HG03432 (cell line): Measurements from ENCODE around the gene OSBPL6.

Experiments used
- ATAC-seq: cut with Tn5 transposase; IDR thresholded peaks from one replicate; pipeline ENCODE4 v1.9.1; 2021; ENCODE audit warnings: mild to moderate bottlenecking, moderate library complexity; ENCODE audit not compliant: unreplicated experiment

OSBPL6 gene

DNA sequence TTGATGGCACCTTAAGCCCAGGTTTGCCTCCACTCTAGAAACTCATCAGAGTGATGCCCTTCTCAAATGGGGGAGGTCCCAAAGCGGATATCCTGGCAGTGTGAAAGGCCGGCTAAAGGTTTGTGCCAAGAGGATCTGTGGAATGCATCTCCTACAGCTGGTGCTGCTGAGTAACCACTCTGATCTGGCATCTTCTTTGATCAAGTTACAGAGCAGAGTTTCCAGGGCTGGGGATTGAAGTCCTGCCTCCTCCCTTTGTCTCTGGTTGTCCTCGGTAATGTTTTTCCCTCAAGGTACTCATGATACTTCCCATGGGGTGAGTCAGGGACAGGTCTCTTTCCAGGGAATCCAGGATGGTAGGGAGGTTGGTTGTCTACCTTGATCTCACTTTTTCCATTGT is 232.1 kb downstream of the OSBPL6 start:
- no peak for ATAC-seq

DNA sequence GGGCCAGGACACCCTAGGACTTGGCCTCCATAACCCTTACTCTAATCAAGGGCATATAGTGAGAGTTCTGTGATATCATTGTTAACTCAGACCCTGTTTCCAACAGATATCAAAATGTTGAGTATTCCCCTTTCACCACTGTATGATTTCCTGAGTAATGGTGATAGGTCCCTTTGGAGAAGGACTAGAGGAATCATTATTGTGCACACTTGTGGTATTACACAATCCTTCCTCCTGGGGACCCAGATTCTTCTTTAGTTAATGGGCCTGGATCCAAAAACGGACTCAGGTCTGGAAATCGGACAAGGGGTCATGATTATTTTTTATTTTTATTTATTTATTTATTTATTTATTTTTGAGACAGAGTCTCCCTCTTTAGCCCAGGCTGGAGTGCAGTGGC is 233.1 kb downstream of the OSBPL6 start:
- no peak for ATAC-seq

DNA sequence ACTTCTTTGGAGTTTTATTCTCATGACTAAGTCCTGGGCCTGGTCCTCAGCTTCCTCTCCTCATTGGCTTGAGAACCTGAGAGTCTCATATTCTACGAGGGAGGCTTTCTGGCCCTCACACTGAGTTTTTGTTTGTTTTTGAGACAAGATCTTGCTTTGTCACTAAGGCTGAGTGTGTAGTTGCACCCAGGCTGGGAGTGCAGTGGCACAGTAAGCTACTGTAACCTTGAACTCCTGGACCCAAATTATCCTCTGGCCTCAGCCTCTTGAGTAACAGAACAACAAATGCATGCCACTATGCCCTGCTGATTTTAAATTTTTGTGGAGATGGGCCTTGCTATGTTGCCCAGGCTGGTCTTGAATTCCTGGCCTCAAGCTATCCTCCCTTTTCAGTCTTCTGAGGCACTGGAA is 234.1 kb downstream of the OSBPL6 start:
- ATAC-seq, result no peak

DNA sequence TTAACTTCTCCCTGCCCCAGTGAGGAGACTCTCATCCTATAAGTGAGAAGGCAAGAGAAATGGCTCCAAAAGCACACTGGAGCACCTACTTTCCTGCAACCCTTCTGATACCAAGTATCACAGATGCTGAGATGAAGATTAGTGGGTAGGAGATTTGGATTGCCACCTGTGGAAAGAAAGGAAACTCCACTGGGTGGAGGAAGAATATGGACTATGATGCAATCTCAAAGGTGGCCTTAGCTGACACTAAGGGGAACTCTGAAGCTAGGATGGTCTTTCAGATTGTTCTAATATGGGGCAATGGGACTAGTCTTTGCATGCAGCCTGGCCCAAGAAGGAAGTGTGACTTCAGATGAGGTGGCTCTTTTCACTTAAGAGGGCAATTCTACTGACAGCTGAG is 235.0 kb downstream of the OSBPL6 start:
- no peak for ATAC-seq

DNA sequence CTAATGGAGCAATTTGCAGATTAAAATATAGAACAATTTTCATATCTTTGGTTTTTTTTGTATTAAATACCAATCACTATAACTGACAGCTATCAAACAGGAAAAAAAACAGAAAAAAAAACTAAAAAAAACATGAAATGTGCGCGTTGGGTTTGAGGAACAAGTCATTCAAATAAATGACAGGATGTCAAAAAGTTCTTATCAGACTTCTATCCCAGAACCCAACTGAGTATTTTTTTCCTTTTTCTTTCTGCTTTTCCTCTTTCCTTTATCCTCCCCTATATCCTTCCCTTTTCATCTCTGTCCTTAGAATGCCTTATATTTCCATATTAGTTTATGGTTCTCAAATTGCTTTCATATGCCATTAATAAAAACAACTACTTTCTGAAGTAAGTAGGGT is 242.3 kb downstream of the OSBPL6 start:
- ATAC-seq, result no peak

DNA sequence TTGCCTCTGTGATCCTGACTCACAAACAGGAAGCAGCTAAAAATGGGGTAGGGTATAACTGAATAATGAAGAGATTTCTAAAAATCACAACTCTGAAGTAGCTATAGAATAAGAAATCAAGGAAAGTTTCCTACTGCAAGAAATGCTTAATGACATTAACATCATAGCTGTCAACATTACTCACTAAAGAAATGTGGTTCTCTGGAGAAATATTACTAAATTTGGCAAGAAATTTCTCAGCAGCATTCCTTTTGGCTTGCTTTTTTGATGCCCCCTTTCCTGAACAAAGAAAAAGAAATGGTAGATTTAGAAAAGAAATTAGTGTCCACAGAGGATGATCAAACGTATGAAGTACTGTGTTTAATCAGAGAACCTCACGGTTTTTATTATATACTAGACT is 247.1 kb downstream of the OSBPL6 start:
- no peak for ATAC-seq

DNA sequence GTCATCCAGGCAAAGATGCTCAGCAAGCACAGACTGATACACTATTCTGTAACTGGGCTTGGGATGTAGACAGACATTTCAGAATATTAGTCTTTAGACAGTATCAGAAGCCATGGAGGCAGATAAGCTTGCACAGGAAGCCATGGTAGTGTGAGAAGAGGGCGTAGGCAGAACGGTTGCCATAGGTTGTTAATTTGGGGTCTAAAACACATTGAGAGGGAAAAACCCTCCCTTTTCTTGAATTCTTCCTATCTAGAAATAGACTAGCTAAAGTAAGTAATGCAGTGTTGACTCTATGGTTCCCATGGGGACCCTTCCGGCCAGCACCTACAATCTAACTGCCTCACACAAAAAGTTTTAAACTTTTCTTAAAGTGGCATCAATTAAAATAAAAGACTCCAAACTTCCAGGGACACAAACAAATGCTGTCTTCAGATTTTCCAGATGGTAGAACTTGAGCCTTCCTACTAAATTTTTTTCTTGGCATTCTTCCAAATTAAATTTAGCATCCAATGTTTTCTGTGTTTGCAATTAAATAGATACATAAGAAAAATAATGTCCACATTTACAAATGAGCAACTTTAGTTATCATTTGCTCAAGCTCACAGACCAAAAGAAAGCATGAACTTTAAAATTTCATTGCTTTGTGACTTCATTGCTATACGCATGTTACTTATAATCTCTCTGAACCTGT is 254.8 kb downstream of the OSBPL6 start:
- ATAC-seq, result no peak

DNA sequence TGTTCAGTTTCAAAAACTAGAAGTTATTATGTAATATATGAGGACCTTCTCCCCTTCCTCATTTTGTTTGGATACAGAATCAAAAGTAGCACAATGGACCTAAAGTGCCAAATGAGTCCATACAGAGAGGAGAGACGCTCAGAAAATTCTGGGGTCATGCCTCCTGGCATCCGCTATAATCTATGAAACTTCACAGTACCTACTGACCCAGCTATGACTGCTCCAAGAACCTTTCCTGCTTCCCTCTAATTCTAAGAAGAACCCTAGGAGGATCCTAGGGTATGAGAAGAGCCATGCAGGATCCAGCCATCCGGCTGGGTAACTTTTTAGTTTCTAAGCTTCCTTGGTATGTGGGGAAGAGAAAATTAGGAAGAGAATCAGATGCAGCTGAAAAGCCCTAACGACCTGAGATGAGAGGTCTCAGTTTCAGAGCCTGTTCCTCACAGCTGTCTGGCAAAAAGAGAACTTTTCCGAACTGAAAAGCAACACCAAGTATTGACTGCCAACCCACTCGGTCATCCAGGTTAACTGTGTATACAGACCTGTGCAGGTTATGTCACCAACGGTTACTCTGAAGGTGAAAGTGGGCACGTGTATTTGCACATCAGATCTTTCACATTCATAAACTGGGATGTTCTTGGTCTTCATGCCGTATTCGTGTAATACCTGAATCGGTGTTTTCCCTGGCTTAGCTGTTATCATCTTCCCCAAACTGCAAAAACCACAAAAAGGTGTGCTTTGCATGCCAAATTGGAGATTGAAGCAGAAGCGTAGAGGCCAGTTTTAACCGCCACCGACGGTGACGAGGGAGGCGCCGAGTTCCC is 255.6 kb downstream of the OSBPL6 start:
- no peak for ATAC-seq

DNA sequence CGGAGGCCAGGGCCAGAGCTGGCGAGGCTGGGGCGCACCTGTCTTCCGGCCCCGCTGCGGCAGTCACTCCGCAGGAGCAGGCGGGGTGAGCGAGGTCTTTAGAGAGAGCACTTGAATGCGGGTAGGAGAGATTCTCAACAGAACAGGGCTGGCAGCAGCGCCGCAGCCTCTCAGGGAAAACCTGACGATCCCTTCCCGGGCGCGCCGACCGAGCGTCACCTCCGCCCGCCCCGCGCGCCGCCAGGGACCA is 256.1 kb downstream of the OSBPL6 start:
- peak; percentile 49 for ATAC-seq

DNA sequence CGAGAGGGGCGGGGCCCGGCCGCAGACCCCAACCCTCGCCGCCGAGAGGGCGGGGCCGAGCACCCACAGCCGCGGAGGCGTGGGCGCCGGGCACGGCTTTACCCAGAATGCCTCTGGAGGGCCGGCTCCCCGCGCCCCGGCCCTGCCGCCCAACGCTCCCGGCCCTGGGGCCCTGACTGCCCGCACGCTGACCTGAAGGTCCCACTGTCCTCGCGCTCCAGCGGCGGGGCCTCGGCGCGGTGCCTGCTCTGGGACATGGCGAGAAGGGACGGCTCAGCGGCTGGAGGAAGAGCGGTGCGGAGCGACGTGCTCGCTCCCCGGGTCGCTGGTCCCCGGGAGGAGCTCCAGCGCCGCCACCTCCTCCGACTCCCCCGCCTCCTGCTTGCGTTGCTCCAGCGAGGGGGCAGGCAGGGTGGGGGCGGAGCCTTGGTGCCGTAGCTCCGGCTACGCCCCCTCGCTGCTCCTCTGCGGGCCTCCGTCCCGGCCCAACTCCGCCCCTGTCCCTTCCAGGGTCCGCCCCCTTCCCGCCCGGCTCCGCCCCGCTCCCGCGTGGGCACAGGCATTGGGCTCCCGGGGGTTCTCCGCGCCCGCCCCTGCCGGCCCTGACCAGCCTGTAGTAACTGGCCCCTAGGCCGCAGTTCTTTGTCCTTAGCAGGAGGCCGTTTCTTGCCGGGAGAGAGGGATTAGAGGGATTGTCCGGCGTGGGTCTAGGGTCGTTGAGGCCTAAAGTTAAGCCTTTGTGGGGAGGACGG is 256.6 kb downstream of the OSBPL6 start, which contains the start of the genes PJVK and PRKRA:
PJVK (plus strand) TSS at position 605 of the 752 bp plus-strand sequence. CDS start 2,032 bp downstream, outside the sequence.
PRKRA (minus strand) TSS at position 402 of the 752 bp plus-strand sequence; CDS start at position 257, 145 bp downstream.
- ATAC-seq, result peak; percentile 86

DNA sequence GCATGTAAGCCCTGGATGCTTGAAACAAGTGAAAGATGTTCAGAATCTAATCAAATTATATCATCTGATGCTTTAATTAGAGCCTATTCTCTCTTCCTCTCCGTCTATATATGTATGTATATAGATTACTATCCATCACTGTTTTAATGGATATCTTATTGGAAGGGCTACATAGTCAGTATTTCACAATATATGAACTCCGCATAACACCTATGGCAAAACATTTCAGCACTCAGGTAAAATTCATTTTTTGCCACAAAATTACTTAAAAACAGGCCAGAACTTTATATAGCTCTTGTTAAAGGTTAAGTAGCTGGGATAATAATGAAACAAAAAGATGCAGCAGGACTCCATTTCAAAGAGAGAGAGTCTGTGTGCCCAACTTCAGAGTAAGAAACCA is 258.0 kb downstream of the OSBPL6 start:
- ATAC-seq, result no peak
